ENCODE data around the gene LHX6. TPM values are rescaled to one million over a fixed set of nuclear protein-coding genes. Genes with fewer than 3 reads are reported as not detected.

The LHX6 gene
- polyA plus RNA-seq, 1 donor from 2014 or later: 0.14 TPM

DNA sequence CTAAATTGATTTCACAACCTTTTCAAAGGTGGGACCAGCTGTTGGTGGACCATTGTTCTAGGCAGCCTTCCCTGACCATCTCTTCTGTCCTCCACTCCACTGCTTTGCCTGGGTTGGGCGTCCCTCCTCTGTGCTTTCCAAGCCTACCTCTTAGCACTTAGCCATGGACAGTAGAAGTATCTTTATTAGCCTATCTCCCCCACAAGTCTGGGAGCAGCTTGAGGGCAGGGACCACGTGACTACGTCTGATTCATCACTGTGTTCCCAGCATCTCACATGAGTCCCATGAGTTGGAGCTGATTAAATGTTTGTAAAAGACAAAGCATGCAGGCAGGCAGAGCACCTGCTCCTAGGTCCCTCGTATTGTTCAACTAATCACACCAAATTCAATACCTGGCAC lies 48.1 kb downstream of the LHX6 start:
- no peaks in the 10 kb centered on the region for H3K27me3 ChIP-seq (ENCODE audit: insufficient read depth, low read depth, low read length)
- H3K4me2 ChIP-seq (ENCODE audit: low read length): no peak overlapping the region
- H3K27ac ChIP-seq (ENCODE audit: low read length): no peak overlapping the region
- H2AFZ ChIP-seq (ENCODE audit: low read depth, low read length): no peak overlapping the region
- no peaks in the 10 kb centered on the region for H3K36me3 ChIP-seq (ENCODE audit: insufficient read depth, low read length)
- no peaks in the 10 kb centered on the region for H3K9me2 ChIP-seq (ENCODE audit: insufficient read depth, low read length)
- no peaks in the 10 kb centered on the region for H4K20me1 ChIP-seq (ENCODE audit: insufficient read depth)
- no peaks in the 10 kb centered on the region for H3F3A ChIP-seq (ENCODE audit: insufficient read depth, low read length, poor library complexity, severe bottlenecking)
- no peaks in the 10 kb centered on the region for H3K9me3 ChIP-seq (ENCODE audit: low read length)
- H3K9ac ChIP-seq (ENCODE audit: low read length): no peak overlapping the region
- H3K79me2 ChIP-seq (replicated peaks; ENCODE audit: insufficient read depth, low read length): no peaks in the 10 kb centered on the region
- TF ChIP-seq MXI1 (conservative IDR thresholded peaks at IDR 0.05; ENCODE audit: poor library complexity, severe bottlenecking): no peak
- no peak for TF ChIP-seq EP300 (conservative IDR thresholded peaks at IDR 0.05; ENCODE audit: poor library complexity, severe bottlenecking)
- TF ChIP-seq CTCF (IDR thresholded peaks at IDR 0.05; ENCODE audit: poor library complexity, severe bottlenecking): no peak
- no peak for TF ChIP-seq EZH2 (IDR thresholded peaks at IDR 0.05; ENCODE audit: borderline replicate concordance, insufficient read depth, low read length, poor library complexity, severe bottlenecking)
- TF ChIP-seq POLR2AphosphoS5 (IDR thresholded peaks at IDR 0.05): no peak
- TF ChIP-seq TAF1 (IDR thresholded peaks at IDR 0.05; ENCODE audit: low read depth): no peak
- TF ChIP-seq REST (IDR thresholded peaks at IDR 0.05; ENCODE audit: borderline replicate concordance): no peak
- TF ChIP-seq RAD21 (conservative IDR thresholded peaks at IDR 0.05): no peak
- TF ChIP-seq SMC3 (conservative IDR thresholded peaks at IDR 0.05; ENCODE audit: poor library complexity): no peak
- H3K4me3 ChIP-seq (ENCODE audit: low read length): no peak overlapping the region

GRCh38 chr9:122179690-122180074 lies 49.1 kb downstream of the LHX6 start:
- Histone ChIP-seq H4K20me1 (ENCODE audit: insufficient read depth) (no peaks in the 10 kb centered on the region), H2AFZ (ENCODE audit: low read depth, low read length) (no peak overlapping the region), H3K79me2 (replicated peaks; ENCODE audit: insufficient read depth, low read length) (no peaks in the 10 kb centered on the region), H3K9ac (ENCODE audit: low read length) (no peak overlapping the region), H3K9me3 (ENCODE audit: low read length) (no peaks in the 10 kb centered on the region), H3K9me2 (ENCODE audit: insufficient read depth, low read length) (no peaks in the 10 kb centered on the region), H3K27me3 (ENCODE audit: insufficient read depth, low read depth, low read length) (no peaks in the 10 kb centered on the region), H3F3A (ENCODE audit: insufficient read depth, low read length, poor library complexity, severe bottlenecking) (no peaks in the 10 kb centered on the region), H3K4me3 (ENCODE audit: low read length) (no peak overlapping the region), H3K36me3 (ENCODE audit: insufficient read depth, low read length) (no peaks in the 10 kb centered on the region), H3K27ac (ENCODE audit: low read length) (no peak overlapping the region), H3K4me2 (ENCODE audit: low read length) (no peak overlapping the region)
- TF ChIP-seq RAD21 (conservative IDR thresholded peaks at IDR 0.05) (no peak), CTCF (IDR thresholded peaks at IDR 0.05; ENCODE audit: poor library complexity, severe bottlenecking) (no peak), REST (IDR thresholded peaks at IDR 0.05; ENCODE audit: borderline replicate concordance) (no peak), MXI1 (conservative IDR thresholded peaks at IDR 0.05; ENCODE audit: poor library complexity, severe bottlenecking) (no peak), POLR2AphosphoS5 (IDR thresholded peaks at IDR 0.05) (no peak), EZH2 (IDR thresholded peaks at IDR 0.05; ENCODE audit: borderline replicate concordance, insufficient read depth, low read length, poor library complexity, severe bottlenecking) (no peak), EP300 (conservative IDR thresholded peaks at IDR 0.05; ENCODE audit: poor library complexity, severe bottlenecking) (no peak), SMC3 (conservative IDR thresholded peaks at IDR 0.05; ENCODE audit: poor library complexity) (no peak), TAF1 (IDR thresholded peaks at IDR 0.05; ENCODE audit: low read depth) (no peak)
